HG03442 (cell line): ENCODE data around the gene CXCL12.

Experiments used
- ATAC-seq: cut with Tn5 transposase; IDR thresholded peaks from one replicate; pipeline ENCODE4 v1.9.1; 2021; ENCODE audit warnings: mild to moderate bottlenecking, moderate library complexity; ENCODE audit not compliant: unreplicated experiment

CXCL12 gene

GRCh38 chr10:44399659-44400451, 15.0 kb upstream of the CXCL12 start:
- no peak for ATAC-seq

GRCh38 chr10:44398747-44399658, 14.1 kb upstream of the CXCL12 start:
- no peak for ATAC-seq

- no peak for ATAC-seq
These were observed 13.4 kb upstream of the CXCL12 start for GRCh38 chr10:44398271-44398670.

GRCh38 chr10:44397476-44398225, 12.8 kb upstream of the CXCL12 start:
- ATAC-seq, result no peak

GRCh38 chr10:44396671-44397191, 11.8 kb upstream of the CXCL12 start:
- ATAC-seq, result no peak

GRCh38 chr10:44395902-44396670, 11.2 kb upstream of the CXCL12 start:
- ATAC-seq, result no peak

GRCh38 chr10:44395396-44395795, 10.5 kb upstream of the CXCL12 start:
- no peak for ATAC-seq

GRCh38 chr10:44394696-44395381, 9.9 kb upstream of the CXCL12 start:
- no peak for ATAC-seq

GRCh38 chr10:44393834-44394547, 9.1 kb upstream of the CXCL12 start:
- ATAC-seq, result no peak

GRCh38 chr10:44393051-44393630, 8.2 kb upstream of the CXCL12 start:
- ATAC-seq, result no peak

- ATAC-seq, result no peak
These were observed 7.5 kb upstream of the CXCL12 start for GRCh38 chr10:44392420-44392819.

GRCh38 chr10:44391981-44392380, 7.1 kb upstream of the CXCL12 start:
- ATAC-seq, result no peak

GRCh38 chr10:44390585-44391072, 5.7 kb upstream of the CXCL12 start:
- ATAC-seq, result no peak

- no peak for ATAC-seq
These were observed 4.7 kb upstream of the CXCL12 start for GRCh38 chr10:44389556-44389955.

- ATAC-seq, result no peak
These were observed 4.3 kb upstream of the CXCL12 start for GRCh38 chr10:44389150-44389549.

- ATAC-seq, result no peak
These were observed 3.7 kb upstream of the CXCL12 start for GRCh38 chr10:44388641-44389040.

- ATAC-seq, result no peak
These were observed 3.0 kb upstream of the CXCL12 start for GRCh38 chr10:44387853-44388251.

GRCh38 chr10:44386546-44387052, 1.7 kb upstream of the CXCL12 start:
- ATAC-seq, result no peak
